Right cardiac atrium (tissue), 5 donors: Measurements from ENCODE around the gene OTOP3. TPM values are rescaled to one million over a fixed set of nuclear protein-coding genes. Genes with fewer than 3 reads are reported as not detected.

Source experiments
- ATAC-seq, 2 donors: fragments of 200-7000 bp; cut with Tn5 transposase; one replicate each; pipeline versions ENCODE4 v1.8.0 to v1.9.1; 2020; ENCODE audit warnings: moderate library complexity in 2 of 2, mild to moderate bottlenecking in 1 of 2
- DNase-seq, 3 donors: peaks; one replicate each; pipeline ENCODE4 v3.0.0-alpha.2; 2020
- H3K27ac ChIP-seq: one replicate; pipeline ENCODE4 v1.5.1; 2013; ENCODE audit warnings: mild to moderate bottlenecking, low read length, control low read depth, moderate library complexity
- H3K27me3 ChIP-seq: one replicate; pipeline ENCODE4 v1.6.1; 2013; ENCODE audit not compliant: control insufficient read depth, insufficient read depth
- H3K4me1 ChIP-seq: one replicate; pipeline ENCODE4 v1.6.1; 2013; ENCODE audit warnings: low read length; ENCODE audit not compliant: control insufficient read depth, insufficient read depth
- H3K4me3 ChIP-seq: one replicate; pipeline ENCODE4 v1.5.1; 2013; ENCODE audit warnings: low read length, control low read depth
- H3K9me3 ChIP-seq: one replicate; pipeline ENCODE4 v1.6.1; 2013; ENCODE audit warnings: low read length; ENCODE audit not compliant: control insufficient read depth
- WGBS: extraction: QIAGEN DNeasy Blood & Tissue Kit; methylation state at CpG from one replicate; pipeline ENCODE4 v1.1.7; 2013; 5-methylcytosine and 5-hydroxymethylcytosine counted together
- intact Hi-C, 4 donors: fragments of 100-400 bp; cut with DNase I; formaldehyde crosslinking; loops; one replicate each; pipeline versions ENCODE4 v1.11.0 to v1.14.0; 2022 to 2023
- long read RNA-seq, 4 donors: library from polyadenylated mRNA; unstranded; transcript quantifications; one replicate each; pipeline ENCODE4 v2.0.0, GENCODE V29; 2020 to 2021
- polyA plus RNA-seq: library from polyadenylated mRNA; stranded (reverse); fragments of 200-250 nt; gene quantifications from one replicate; pipeline ENCODE4 v1.2.3, GENCODE V29; 2013
- total RNA-seq, 4 donors: library from RNA; stranded (reverse); fragmentation: NEBNext Ultra II Directional; extraction: Animal tissue kit (Norgen Biotek cat#: 25700); gene quantifications; one replicate each; pipeline ENCODE4 v1.2.1, GENCODE V29; 2021
- donor health status: healthy with polysubstance abuse.
- donor health status: DM: no; HTN: yes; CAD: no.
- donor health status: DM: no; HTN: no; CAD: no.
- donor health status: DM: no; HTN: yes; CAD: no; lungs with severe emphysema.
- donor health status: DM: yes; HTN: yes; CAD: no.

The OTOP3 gene
- total RNA-seq (not detected), polyA plus RNA-seq (not detected)
- long read RNA-seq, donor 1, result 0 reads
- long read RNA-seq, donor 2, result 0 reads
- long read RNA-seq, donor 3, result 0 reads
- long read RNA-seq, donor 4, result 0 reads

- Histone ChIP-seq H3K4me1 (no peaks in the 10 kb centered on the region), H3K9me3 (no peaks in the 10 kb centered on the region), H3K27me3 (no peaks in the 10 kb centered on the region), H3K4me3 (no peak within 1 kb of the TSS), H3K27ac (no peak within 1 kb of the TSS)
- DNase-seq (peak in 1 of 3 donors; percentile 47), ATAC-seq (peak in 1 of 2 donors; percentile 41)
- intact Hi-C loops, result no loop called here
- 4% methylated on average over 78 of the region's 78 CpGs for WGBS
Measured at GRCh38 chr17:74935585-74936469, at the start of gene OTOP3. TSS of gene OTOP3 (plus strand) at chr17:74935898. CDS start at chr17:74935922, 24 bp downstream.

- WGBS, result 53% methylated on average over 13 of the region's 13 CpGs
- ATAC-seq, result no peak
- no peaks in the 10 kb centered on the region for H3K27me3 ChIP-seq
Measured at GRCh38 chr17:74888469-74888868, 47.2 kb upstream of the OTOP3 start.

GRCh38 chr17:74890554-74890953, 45.1 kb upstream of the OTOP3 start:
- no peak overlapping the region for H3K27ac ChIP-seq
- no peaks in the 10 kb centered on the region for H3K27me3 ChIP-seq
- H3K9me3 ChIP-seq, result no peaks in the 10 kb centered on the region
- no peak overlapping the region for H3K4me3 ChIP-seq
- intact Hi-C loops, result no loop called here
- 81% methylated on average over 7 of the region's 7 CpGs for WGBS
- no peak for DNase-seq
- peaks cover 2% of the 10 kb centered on the region for H3K4me1 ChIP-seq
- ATAC-seq, result no peak

More at GRCh38 chr17:74888469-74888868, 47.2 kb upstream of the OTOP3 start:
- intact Hi-C loops, result no loop called here
- H3K9me3 ChIP-seq, result no peaks in the 10 kb centered on the region
- no peaks in the 10 kb centered on the region for H3K4me1 ChIP-seq
- H3K4me3 ChIP-seq, result no peak overlapping the region
- DNase-seq, result no peak
- no peak overlapping the region for H3K27ac ChIP-seq

GRCh38 chr17:74892013-74892841, 43.5 kb upstream of the OTOP3 start:
- no peak for ATAC-seq
- no peak for DNase-seq
- Histone ChIP-seq H3K27me3 (no peaks in the 10 kb centered on the region), H3K9me3 (no peaks in the 10 kb centered on the region), H3K4me1 (peaks cover 2% of the 10 kb centered on the region), H3K4me3 (no peak overlapping the region), H3K27ac (no peak overlapping the region)
- intact Hi-C loops, result no loop called here
- WGBS, result 71% methylated on average over 20 of the region's 20 CpGs

GRCh38 chr17:74892974-74893911, 42.5 kb upstream of the OTOP3 start, which contains the start of gene FADS6:
TSS of gene FADS6 (minus strand) at chr17:74893633. CDS start at chr17:74893595, 38 bp downstream.
- no peaks in the 10 kb centered on the region for H3K27me3 ChIP-seq
- H3K4me3 ChIP-seq, result peak within 1 kb of the TSS; percentile 43
- H3K4me1 ChIP-seq, result peaks cover 2% of the 10 kb centered on the region
- no peak within 1 kb of the TSS for H3K27ac ChIP-seq
- intact Hi-C loops, result no loop called here
- no peak for DNase-seq
- WGBS, result 3% methylated on average over 86 of the region's 86 CpGs
- H3K9me3 ChIP-seq, result no peaks in the 10 kb centered on the region
- peak; percentile 59 to 66 for ATAC-seq

- WGBS, result 23% methylated on average over 22 of the region's 22 CpGs
Measured at GRCh38 chr17:74893936-74894671, 41.6 kb upstream of the OTOP3 start.

GRCh38 chr17:74898376-74898946, 37.2 kb upstream of the OTOP3 start:
- Histone ChIP-seq H3K27ac (no peak overlapping the region), H3K4me3 (no peak overlapping the region), H3K9me3 (no peaks in the 10 kb centered on the region), H3K27me3 (no peaks in the 10 kb centered on the region), H3K4me1 (peaks cover 2% of the 10 kb centered on the region)
- WGBS, result 82% methylated on average over 11 of the region's 11 CpGs
- DNase-seq (no peak), ATAC-seq (no peak)
- intact Hi-C loops, result no loop called here

More at GRCh38 chr17:74893936-74894671, 41.6 kb upstream of the OTOP3 start:
- H3K27me3 ChIP-seq, result no peaks in the 10 kb centered on the region
- ATAC-seq (no peak), DNase-seq (no peak)
- H3K9me3 ChIP-seq, result no peaks in the 10 kb centered on the region
- H3K4me3 ChIP-seq, result peak overlapping the region; percentile 43
- intact Hi-C loops, result no loop called here
- H3K27ac ChIP-seq, result no peak overlapping the region
- H3K4me1 ChIP-seq, result peaks cover 2% of the 10 kb centered on the region

- no peaks in the 10 kb centered on the region for H3K4me1 ChIP-seq
- H3K27me3 ChIP-seq, result no peaks in the 10 kb centered on the region
- no peak overlapping the region for H3K4me3 ChIP-seq
- H3K9me3 ChIP-seq, result no peaks in the 10 kb centered on the region
- ATAC-seq (no peak), DNase-seq (peak in 1 of 3 donors; percentile 8)
- H3K27ac ChIP-seq, result no peak overlapping the region
- intact Hi-C loops, result no loop called here
- WGBS, result 85% methylated on average over 8 of the region's 8 CpGs
Measured at GRCh38 chr17:74900208-74900607, 35.5 kb upstream of the OTOP3 start.

GRCh38 chr17:74901353-74902135, 34.2 kb upstream of the OTOP3 start:
- ATAC-seq (no peak), DNase-seq (no peak)
- WGBS, result 64% methylated on average over 14 of the region's 14 CpGs
- Histone ChIP-seq H3K4me3 (no peak overlapping the region), H3K27ac (no peak overlapping the region), H3K9me3 (no peaks in the 10 kb centered on the region), H3K4me1 (no peaks in the 10 kb centered on the region), H3K27me3 (no peaks in the 10 kb centered on the region)
- intact Hi-C loops, result no loop called here
